Kidney capillary endothelial cell (primary cell): Measurements from ENCODE around the gene SPATA31D3.
"Not testable (repeated sequence)": the region's sequence is repeated elsewhere in the genome, so short reads cannot be mapped to it uniquely, and the experiment has no call there.

Experiments
- DNase-seq: peaks from one replicate; pipeline ENCODE4 v3.0.0-alpha.2; 2018; ENCODE audit warnings: low spot score

The SPATA31D3 gene

DNA sequence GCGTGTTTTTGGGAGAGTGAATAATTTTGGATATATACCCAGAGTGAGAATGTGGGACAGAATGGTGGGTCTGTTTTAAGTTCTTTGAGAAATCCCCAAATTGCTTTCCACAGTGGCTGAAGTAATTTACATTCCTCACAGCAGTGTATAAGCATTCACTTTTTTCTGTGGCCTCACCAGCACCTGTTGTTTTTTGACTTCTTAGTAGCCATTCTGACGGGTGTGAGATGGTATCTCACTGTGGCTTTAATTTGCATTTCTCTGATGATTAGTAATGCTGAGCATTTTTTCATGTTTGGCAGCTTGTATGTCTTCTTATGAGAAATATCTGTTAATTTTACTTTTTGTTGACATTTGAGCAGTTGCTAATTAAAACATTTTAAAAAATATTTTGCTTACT, 35.9 kb downstream of the SPATA31D3 start:
- DNase-seq, result no peak

DNA sequence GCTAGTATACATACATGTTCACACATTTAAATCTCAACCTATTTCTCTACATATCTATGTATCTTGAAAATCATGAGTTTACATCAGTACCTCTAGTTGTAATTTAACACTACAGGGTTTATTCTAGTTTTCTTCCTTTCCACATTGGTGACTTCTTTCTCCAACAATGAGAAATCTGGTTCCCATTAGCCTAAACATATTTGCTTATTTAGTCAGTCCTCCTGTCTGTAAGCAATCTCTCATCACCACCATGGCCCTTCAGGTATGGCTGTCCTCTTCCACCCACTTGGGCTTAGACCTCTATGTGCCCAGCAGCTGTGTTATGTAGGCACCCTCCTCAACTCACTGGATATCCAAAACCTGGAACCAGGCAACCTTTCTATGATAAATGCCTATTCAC, 37.3 kb downstream of the SPATA31D3 start:
- DNase-seq, result no peak

DNA sequence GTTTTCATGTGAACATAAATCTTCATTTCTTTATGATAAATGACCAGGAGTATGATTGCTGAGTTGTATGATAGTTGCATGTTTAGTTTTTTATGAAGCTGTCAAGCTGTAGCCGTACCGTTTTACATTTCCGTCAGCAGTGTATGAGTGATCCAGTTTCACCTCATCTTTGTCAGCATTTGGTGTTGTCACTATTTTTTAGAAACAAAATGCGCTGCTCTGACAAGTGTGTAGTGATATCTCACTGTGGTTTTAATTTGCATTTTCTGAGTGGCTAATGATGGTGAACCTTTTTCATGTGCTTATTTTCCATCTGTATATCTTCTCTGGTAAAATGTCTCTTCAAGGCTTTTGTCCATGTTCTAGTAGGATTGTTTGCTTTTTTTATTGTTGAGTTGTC, 38.6 kb downstream of the SPATA31D3 start:
- DNase-seq, result no peak

DNA sequence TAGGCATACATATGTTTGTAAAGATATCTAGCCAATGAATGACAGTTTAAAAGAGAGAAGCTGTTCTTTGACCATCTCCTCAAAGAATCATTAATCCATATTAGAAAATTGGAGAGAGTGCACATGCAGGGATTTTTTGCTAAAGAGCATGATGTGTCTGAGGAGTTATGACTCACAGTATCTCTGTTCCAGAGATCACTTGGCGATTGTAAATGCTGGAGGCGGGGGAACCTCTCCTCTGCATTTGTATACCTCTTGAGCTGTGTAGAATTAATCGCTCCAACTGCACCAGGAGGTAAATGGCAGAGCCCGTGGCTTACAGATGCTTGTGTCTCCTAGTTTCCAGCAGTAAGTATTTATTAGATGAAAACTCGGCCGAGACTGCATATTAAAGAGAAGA, 41.6 kb downstream of the SPATA31D3 start:
- no peak for DNase-seq

DNA sequence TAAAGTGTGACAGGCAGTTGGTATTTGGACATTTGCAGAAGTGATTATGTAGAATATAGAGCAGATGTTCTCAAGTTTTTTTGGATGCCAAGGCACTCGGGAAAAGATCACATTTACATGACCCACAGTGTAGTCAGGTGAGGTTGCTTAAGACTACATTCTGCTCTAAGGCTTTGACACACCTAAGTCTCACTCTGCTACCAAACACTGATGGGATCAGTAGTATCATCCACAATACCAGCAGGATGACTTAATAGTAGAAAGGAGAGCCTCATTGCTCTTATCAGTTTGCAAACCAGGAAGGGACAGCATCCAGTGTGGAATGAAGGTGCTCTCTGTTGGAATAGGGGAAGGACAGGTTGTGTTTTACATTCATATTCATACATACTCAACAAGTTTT, 42.8 kb downstream of the SPATA31D3 start:
- no peak for DNase-seq

DNA sequence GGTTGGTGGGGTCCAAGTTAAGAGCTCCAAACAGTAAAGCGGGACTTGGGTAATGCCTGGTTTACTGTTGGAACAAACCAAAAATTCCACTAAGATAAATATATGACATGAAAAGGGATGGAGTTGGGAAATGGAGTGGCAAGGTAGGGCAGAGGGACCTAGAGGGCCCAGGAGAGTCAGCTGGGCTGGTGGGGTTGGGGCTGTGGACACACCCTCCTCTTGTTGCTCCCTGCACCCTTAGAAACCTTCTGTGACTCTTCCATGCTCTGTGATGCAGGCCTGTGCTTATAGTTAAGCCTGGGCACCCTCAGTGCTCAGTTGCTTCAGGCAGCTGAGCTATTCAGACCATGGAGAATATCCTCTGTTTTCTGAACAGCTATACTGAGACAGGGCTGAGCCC, 45.2 kb downstream of the SPATA31D3 start, which contains the start of gene SPATA31D1:
Gene SPATA31D1 (plus strand): TSS at position 301 of the 400 bp plus-strand sequence. CDS start 47 bp downstream, at position 348.
- not testable (repeated sequence) for DNase-seq

DNA sequence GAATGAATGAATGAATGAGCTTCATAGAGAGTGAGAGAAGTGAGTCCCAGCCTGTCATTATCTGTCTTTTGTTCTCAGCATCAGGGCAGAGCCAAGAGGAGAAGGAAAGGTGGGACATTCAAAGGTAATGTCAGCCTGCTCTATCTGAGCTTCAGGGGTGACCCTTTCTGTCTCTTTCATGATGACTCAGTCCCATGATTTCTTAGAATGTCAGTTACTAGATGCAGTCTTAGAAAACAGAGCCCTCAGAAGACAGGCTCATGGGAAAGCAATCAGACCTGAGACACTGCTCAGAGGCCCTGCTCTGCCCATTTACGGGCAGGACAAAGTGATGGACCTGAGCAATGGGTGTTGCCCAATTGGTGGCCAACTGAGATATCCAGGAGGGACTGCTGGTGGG, 46.4 kb downstream of the SPATA31D3 start:
- DNase-seq, result no peak

DNA sequence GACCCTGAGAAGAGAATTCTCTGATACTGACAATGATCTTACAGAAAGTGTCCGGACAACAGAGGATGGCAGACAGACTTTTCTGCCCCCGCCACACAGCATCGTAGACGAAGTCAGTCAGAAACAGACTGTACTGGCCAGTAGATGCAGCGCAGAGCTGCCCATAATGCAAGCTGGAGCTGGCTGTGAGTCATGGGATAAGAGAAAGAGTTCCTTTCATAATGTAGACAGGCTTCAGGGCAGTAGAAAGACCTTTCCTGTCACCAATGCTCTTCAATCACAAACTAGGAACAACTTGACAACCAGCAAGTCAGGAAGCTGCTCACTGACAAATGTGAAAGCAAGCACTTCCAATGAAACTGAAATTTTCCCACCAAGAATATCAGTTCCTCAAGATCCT, 50.4 kb downstream of the SPATA31D3 start:
- DNase-seq, result no peak
